ENCODE data around the gene PLA2R1.

GRCh38 chr2:159900343-159900742 is 162.1 kb downstream of the PLA2R1 start:
- TF ChIP-seq CTCF (IDR thresholded peaks at IDR 0.05): no peak
- TF ChIP-seq POLR2A (IDR thresholded peaks at IDR 0.05): no peak

Data from thyroid gland (tissue), 4 donors.